Kasumi-1 (cell line): ENCODE measurements around the gene DPP6.
A peak's percentile ranks its signal among the peaks of the same experiment; 100 is the strongest.

Source experiments
- DNase-seq, 2 experiments: peaks; one replicate each; lab custom pipeline; 2025; lab: John Stamatoyannopoulos, UW

The DPP6 gene

DNA sequence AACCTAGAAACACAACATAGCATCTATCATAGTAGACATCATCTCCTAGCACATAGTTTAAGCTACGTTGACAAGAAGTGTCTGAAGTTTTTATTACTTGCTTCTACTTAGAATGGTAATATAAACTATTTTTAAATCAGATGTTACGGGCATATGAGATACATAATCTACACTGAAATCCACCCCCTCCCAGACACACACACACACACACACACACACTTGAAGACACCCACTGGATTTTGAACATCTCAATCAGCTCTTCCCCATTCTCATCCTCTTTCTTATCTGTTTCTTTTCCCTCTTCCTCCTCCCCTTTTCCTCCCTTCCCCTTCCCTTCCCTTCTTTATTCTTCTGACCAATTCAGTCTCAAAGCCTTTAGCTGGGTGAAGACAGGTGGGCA, 774.8 kb downstream of the DPP6 start:
- no peak for DNase-seq

DNA sequence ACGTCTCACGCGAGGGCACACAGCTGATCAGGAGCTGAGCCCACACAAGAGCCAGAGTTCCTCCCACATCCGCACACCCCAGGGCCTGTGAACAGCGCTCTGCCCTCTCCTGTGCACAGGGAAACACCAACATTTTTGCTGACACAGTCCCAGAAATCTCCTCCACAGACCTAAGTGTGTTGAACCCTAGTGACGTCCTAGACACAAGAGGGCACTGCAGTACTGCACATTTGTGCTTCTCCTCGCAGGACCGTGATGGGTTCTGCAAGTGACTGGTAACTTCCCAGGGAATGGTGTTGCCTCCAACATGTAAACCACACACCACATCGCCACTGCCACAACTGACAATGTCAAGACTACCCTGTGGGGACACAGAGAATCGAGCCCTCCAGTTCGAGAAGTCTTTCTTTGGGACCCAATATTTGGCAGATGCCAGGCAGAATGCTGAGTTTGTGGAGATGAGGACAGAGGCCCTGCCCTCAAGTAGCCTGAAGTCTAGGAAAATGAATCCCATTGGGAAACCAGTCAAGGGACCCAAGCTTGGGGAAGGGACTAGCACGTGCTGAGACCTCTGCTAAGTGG, 780.5 kb downstream of the DPP6 start:
- peak in 1 of 2 experiments; percentile 8 for DNase-seq

DNA sequence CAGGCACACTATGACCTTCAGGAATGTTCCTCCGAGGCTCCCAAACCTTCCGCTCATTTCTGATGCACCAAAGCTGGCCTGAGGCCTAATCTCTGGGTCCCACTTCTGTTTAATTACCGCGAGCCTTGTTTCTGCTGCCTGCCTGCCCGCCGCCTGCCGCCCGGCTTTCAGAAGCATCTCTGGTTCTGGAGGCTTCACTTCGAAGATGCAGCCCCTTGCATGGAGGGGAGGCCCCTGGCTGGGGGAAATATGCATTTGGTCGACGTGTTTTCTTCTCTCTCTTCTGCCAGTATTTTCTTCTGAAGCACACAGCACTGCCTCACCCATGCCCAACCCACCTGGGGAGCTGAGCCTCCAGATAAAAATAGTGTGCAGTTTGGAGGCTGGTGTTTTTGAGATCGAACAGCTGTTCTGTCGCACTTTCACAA, 783.8 kb downstream of the DPP6 start:
- DNase-seq = no peak

DNA sequence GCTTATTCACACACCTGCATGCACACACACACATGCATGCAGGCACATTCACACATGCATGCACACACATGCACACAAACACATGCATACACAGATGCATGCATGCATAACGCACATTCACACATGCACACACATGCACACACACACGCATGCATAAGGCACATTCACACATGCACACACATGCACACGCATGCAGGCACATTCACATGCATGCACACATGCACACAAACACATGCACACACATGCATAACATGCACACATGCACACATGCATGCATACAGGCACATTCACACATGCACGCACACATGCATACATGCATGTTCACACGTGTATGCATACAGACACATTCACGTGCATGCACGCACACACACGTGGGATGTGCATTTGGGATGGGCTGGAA, 784.9 kb downstream of the DPP6 start:
- DNase-seq = no peak

DNA sequence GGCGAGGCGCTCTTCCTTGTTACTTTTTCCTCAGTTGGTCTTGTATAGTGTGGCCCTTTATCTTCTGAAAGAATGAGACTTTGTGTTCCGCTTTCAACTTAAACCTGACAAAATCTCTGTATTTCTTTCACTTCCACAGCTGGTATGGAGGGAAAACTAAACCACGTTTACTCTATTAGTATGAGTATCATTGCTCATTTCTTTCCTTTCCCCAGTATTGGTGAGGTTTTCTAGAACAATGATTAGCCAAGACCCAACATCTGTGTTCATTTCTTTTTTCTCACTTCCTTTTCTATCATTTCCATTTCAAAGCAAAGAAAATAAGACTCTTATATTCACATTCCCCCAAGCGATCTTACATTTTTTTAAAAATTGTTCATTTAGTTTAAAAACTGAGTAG, 785.4 kb downstream of the DPP6 start:
- no peak for DNase-seq

DNA sequence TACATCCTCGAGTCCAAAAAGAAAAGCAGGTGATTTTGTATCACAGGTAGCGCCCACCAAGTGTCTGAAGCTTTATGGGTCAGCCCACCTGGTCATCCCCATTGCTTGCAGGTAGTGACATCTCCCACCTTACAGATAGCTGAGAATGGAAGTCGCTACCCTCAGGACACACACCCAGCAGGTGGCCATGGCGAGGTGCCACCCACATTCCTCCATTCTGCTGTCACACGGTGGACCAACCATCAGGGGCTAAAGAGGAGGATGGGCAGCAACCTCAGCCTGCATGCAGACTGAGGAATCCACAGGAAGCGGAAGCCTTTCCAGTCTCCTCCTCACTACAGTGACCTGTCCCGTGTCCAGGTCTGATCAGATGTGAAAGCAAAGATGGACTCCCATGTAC, 787.9 kb downstream of the DPP6 start:
- no peak for DNase-seq

DNA sequence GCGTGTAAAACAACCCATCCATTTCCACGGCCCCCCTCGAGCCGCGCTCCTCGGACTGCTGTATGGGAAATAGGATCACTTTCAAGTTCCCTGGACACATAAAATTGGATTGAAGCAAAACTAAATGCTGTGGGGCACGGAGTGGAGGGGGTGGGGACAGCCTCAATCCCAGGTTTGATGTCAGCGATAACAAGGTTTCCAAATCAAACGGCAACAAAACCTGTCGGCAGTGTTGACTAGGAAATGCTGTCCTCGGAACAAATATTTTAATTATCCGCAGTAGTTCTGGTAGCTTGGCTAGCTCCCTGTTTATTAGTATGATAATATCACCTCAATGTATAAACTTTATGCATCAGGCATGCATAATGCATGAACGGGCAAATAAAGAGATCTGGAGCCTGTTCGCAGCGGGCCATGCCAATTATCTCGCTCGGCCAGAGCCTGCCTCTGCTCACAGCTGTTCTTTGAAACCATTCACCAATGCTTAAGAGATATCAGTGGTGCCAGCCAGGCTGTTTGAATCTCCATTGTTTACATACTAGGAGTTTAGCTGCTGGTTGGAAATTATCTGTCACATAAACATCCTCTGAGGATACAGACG, 789.6 kb downstream of the DPP6 start:
- no peak for DNase-seq

DNA sequence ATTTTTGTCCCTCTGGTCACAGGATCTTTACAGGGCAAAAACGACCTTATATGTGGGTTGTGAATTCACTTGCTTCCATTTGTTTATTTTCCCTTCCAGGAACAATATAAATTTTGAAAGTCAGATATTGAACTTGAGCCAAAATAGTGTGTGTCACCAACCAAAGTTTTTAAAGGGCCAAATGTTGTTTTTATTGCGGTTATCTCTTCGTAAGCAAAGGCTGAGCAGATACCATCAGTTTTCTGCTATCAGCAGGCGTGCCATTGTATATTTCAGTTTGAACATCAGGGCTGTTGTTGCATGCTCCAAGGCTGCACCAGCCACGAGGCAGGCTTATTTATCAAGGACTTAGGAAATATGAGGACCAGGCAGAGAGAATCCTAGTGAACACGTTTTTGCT, 790.4 kb downstream of the DPP6 start:
- DNase-seq = no peak

DNA sequence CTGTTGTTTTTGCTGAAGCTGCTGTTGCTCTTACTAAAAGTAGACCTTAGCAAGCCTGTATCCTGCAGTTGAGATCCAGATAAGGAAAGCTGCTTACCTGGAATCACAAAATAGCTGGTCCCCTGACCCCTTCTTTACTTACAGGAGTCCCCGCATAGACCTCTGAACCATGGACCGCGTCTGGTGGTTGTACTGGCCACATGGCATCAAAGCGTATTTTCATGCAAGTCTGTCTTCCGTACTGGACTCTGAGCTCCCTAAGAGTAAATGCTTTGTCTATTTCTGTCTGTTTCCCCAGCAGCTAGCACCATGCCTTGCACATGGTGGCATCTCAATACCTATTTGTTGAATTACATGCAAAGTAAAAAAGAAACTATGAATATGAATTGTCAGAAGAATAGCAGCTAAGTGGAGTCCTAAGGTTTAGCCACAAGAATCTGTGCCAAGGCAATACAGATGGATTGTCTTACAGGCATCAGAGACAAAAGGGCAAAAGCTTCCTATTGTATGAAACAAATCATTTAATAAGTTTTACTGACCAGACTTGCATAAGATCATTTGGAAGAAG, 791.6 kb downstream of the DPP6 start:
- DNase-seq = no peak

DNA sequence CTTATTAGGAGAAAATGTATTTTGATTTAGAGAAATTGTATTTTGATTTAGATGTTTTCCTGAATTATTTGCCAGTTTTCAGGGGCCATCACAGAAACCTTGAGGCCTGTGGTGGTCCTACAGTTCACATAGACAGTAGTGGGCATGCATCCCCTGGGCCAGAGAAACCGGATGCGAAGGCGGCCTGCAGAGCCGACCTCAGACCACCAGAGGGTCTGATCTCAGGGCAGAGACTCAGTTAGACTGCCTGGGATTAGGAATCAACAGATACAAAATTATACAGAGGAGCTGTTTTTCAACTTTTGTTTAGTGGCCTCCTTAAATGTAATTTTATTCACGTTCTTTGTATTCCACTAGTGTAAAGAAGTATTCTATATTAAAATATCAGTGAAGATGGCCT, 792.3 kb downstream of the DPP6 start:
- no peak for DNase-seq

DNA sequence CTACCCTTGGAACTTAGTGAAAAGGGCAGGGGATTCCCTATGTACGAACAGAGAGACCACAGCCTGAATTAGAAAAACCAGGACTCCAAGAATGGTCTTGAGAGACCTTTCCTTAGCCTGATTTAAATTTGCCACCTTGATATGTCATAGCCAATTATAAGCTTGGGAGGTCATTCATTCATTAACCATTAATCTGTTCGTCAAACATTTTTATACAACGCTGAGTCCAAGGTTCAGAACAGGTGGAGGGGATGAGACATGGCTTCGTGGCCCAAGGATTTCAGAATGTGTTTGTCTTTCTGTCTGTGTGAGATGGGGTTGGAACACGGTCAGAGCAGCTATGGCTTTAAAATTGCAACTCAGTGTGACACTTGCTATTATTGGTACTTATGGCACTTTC, 792.8 kb downstream of the DPP6 start:
- no peak for DNase-seq

DNA sequence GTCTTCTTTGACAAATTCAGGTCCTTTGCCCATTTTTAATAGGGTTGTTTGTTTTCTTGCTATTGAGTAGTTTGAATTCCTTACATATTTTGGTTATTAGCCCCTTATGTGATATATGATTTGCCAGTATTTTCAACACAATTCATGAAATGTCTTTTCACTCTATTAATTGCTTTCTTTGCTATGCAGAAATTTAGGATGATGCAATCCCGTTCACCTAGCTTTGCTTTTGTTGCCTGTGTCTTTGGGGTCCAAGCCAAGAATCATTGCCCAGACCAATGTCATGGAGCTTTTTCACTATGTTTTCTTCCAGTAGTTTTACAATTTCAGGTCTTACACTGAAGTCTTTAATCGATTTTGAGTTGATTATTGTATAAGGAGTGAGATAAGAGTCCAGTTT, 796.3 kb downstream of the DPP6 start:
- no peak for DNase-seq

DNA sequence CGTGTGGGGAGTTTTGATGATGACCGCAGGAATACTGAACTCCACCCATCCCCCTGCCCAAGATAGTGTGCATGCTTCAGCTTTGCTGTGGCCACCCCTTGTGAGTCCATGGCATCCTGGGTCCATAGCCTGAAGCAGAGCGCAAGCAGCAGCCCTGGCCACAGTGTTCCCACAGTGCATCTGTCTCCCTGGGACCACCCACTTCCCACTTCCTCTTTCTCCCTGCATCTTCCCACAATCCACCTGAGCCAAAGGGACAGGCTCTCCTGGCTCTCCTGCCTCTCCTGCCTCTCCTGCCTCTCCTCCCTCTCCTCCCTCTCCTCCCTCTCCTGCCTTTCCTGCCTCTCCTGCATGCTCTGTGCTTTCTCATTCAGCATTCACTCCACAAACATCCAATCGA, 800.0 kb downstream of the DPP6 start:
- no peak for DNase-seq

DNA sequence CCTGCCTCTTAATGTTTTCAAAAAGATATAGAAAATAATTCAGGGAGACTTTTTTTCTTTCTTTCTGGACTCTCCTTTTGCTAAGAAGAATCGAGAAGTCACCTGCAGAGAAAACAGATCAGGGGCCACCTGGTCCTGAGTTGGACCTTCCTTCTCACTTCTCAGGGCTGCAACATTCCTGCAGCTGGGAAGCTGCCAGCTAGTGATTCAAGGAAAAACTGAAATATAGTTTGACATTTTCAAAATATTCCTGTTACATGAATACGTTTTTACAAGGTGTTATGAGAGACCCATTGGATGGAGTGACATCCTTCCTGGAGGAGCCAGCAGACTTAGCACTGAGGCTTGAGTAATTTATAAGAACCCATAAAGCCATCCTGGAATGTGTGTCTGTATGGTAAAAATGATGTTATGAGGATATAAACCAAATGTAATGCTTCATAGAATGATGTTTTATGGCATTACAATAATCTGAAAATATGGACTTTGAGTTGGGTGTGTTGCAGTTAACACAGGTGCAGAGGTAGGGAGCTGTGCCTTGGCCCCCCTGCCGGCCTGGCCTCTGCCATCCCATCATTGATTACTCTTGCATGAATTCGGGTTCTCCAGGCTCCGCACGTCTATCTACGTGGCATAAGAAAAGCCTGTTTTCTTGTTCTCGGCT, 801.0 kb downstream of the DPP6 start:
- DNase-seq = no peak

DNA sequence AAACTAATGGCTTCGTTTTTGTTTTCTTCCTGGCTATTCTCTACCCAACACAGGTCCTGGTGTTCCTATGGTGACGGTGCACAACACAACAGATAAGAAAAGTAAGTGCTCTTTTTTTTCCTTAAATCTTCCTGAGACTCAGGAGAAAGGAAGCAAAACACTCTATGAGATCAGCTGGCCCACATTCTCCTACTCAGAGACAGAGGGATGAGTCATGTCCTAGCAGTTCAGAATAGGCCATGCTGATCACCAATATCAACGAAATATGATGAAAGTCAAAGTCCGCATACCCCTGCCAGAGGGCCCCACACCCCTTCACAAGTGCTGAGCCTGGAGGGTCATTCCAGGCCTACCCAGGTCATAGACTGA, 801.5 kb downstream of the DPP6 start:
- DNase-seq = no peak

DNA sequence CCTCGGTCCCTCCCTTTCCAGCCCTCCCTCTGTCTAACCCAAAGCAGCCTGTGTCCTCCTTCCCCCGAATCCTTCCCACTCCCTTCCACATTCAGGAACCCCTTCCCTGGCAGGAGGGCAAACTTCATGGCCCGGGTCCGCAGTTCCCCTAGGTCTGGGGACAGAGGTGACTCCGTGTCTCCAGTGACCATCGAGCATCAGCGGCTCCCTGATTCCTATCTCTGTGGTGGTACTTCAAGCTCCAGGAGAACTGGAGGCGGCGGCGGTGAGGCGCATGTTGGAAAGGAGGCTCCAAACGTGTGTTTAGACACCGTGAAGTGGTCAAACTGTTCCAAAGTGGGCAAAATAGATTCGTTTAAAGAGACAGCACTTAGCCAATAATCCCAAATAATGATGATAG, 802.6 kb downstream of the DPP6 start:
- DNase-seq = no peak

DNA sequence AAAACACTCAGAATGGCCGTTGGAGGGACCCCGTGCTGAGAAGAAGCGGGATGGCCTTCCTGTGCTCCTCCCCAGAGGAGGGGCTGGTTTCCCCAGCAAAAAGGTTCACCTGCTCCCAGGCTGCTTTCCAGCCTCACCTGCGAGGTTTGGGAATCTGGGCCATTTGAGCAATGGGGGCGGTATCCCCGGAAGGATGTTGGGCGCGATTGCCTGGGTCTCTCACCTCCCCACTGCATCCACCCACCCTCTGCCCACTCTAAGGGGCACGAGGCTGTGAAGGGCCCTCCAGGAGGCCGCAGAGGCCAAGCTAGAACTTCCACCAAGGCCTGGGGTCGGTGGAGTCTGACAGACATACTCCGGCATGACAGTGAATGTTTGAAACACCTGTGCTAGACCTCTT, 803.2 kb downstream of the DPP6 start:
- DNase-seq = no peak

DNA sequence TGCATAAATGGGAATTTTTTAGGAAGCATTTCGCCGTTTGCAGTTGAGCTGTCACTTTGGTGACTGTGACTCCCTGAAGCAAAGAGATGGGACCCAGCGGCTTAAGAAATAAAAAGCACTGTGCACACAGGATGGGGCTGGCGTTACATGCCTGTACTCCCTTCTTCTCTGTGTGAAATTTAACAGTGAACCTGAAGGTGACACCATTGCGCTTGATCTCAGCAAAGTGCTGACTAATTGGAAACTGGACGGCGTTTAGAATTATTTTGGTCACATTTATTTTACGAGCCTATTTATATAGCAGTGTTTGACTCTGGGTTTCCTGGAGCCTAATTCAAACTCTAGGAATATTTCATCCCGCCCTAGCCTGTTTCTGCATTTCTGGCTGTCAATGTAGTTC, 804.5 kb downstream of the DPP6 start:
- no peak for DNase-seq

DNA sequence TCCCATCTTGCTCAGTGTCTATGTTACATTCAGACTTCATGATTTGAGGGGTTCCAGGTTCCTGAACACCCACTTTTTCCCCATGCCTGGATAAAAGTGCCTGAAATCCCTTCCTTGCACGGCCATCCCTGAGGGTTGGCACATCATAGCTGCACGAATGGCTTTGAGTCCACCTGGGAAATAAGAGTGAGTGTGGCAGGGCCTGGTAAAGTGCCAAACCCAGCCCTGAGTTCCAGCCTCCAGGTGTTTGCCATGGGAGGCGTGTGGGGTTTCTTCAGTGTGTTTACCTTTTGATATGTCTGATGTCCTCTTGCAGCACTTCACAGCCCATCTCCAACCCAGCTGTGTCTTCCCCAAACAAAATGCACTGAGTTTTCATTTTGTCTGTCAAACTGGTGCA, 805.0 kb downstream of the DPP6 start:
- no peak for DNase-seq

DNA sequence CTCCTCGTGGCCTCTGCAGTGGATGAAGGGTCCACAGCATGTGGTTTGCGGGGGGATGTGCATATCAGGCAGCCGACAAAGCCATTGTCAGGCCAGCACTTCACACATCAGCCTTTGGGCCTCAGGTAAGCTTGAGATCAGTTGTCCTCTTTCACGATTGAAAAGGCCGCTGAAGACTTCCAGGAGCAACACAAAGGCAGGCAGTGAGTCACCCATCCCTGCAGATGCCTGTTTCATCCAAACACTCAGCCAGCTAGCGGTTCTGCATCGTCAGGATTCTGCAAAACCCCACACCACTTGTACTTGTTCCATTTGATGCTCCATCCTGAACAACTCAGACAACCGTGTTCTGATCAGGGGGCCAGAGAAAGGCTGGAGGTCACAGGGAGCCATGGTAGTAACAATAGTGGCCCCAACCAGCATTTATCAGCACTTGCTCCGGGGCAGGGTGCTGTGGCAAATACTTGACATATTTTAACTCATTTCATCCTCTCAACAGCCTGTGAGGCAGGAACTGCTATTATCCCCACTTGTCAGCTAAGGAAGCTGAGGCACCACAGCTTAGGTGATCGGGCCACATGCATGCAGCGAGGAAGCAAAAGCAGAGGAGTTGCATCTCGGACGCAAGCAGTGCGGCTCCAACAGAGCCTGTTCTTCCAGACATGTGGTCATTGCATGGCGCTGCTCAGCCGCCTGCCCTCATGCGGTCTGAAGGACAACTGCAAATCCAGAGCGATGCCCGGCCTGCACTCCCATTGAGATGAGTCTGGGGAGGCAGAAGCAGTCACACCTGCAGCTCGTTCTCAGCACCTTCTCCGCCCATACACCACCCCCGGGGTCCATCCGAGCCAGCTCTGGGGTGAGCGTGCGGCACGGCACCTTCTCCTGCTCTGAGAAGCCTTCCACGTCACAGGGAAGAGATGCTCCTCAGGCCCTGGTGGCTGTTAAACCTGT, 805.8 kb downstream of the DPP6 start:
- DNase-seq = no peak

DNA sequence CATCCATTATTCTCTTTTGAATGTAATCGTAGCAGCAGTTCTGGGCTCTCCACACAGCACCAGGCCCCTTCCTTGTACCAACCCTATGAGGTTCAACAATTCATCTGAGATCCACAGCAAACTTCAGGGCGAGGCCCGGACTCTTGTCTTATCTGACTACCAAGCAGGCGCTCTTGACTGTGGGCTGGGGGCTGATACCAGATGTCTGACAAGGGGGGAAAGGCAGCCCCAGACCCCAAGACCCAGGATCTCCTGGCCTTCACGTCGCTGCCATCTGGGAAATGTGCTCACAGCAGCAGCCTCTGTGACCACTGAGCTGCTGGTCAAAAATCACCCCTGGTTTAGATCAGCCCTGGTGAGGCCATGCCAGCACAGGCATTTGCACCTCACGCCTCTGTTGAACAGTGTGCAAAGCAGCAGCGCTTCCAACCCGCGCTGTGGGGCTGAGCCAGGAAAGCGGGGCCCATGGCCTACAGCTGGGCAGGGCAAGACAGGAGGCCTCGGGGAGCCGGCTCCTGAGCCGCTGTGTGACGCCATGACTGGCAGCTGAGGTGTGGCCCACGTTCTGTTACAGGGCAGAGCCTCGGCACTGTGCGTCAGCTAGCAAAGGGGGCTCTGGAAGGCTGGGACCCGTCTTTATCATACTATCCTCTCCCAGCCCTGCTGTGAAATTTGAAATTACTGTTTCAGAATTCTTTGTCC, 806.8 kb downstream of the DPP6 start:
- DNase-seq = no peak
